T-helper 17 cell (primary cell): ENCODE results near the gene TM2D3. TPM values are rescaled to one million over a fixed set of nuclear protein-coding genes. Genes with fewer than 3 reads are reported as not detected.
A peak's percentile ranks its signal among the peaks of the same experiment; 100 is the strongest.
"Not testable (repeated sequence)": the region's sequence is repeated elsewhere in the genome, so short reads cannot be mapped to it uniquely, and the experiment has no call there.

ENCODE experiments used
- ATAC-seq: fragments of 150-1000 bp; cut with Tn5 transposase; 2 replicates; pipeline ENCODE4 v1.10.0; 2021; ENCODE audit warnings: mild to moderate bottlenecking, moderate library complexity
- DNase-seq, 3 donors: peaks; one replicate each; pipeline versions ENCODE4 v3.0.0 to v3.0.0-alpha.2; 2020 to 2021
- H3K9me3 ChIP-seq: one replicate; pipeline ENCODE4 v1.7.0; 2013; ENCODE audit warnings: low read length, mild to moderate bottlenecking; ENCODE audit not compliant: control insufficient read depth, poor library complexity, severe bottlenecking
- H3K27ac Mint-ChIP-seq: one replicate; pipeline ENCODE4 v1.8.0; 2022; ENCODE audit warnings: mild to moderate bottlenecking, moderate library complexity, mixed read lengths
- H3K27me3 Mint-ChIP-seq: one replicate; pipeline ENCODE4 v1.8.0; 2022; ENCODE audit warnings: mixed read lengths
- H3K36me3 Mint-ChIP-seq: one replicate; pipeline ENCODE4 v1.8.0; 2022; ENCODE audit warnings: low read depth, mixed read lengths
- H3K4me1 Mint-ChIP-seq: one replicate; pipeline ENCODE4 v1.8.0; 2022; ENCODE audit warnings: mild to moderate bottlenecking, mixed read lengths
- H3K4me3 Mint-ChIP-seq: one replicate; pipeline ENCODE4 v1.8.0; 2022; ENCODE audit warnings: mild to moderate bottlenecking, moderate library complexity, mixed read lengths
- total RNA-seq, 4 donors: library from RNA in 2 of 4; stranded (reverse) in 2 of 4; gene quantifications; one replicate each; pipeline ENCODE4 v1.2.3 and lab custom pipeline; 2022 to 2026

TM2D3 gene
- total RNA-seq, 2 donors from 2014 or later, result 66.0 to 91.0 TPM

GRCh38 chr15:101633356-101633755, 18.8 kb downstream of the TM2D3 start:
- DNase-seq (no peak), ATAC-seq (no peak)
- Mint-ChIP-seq H3K4me1 (no peaks in the 10 kb centered on the region), H3K36me3 (no peaks in the 10 kb centered on the region), H3K27ac (no peak overlapping the region), H3K4me3 (no peak overlapping the region), H3K27me3 (no peaks in the 10 kb centered on the region)
- H3K9me3 ChIP-seq, result no peaks in the 10 kb centered on the region

- H3K4me1 Mint-ChIP-seq, result peaks cover 16% of the 10 kb centered on the region
- H3K27ac Mint-ChIP-seq, H3K27me3 Mint-ChIP-seq, H3K4me3 Mint-ChIP-seq, DNase-seq, H3K9me3 ChIP-seq, ATAC-seq: not testable (repeated sequence)
- peaks cover 11% of the 10 kb centered on the region for H3K36me3 Mint-ChIP-seq
Observed at GRCh38 chr15:101626729-101627128, 25.5 kb downstream of the TM2D3 start.

- no peaks in the 10 kb centered on the region for H3K9me3 ChIP-seq
- Mint-ChIP-seq H3K36me3 (peaks cover 11% of the 10 kb centered on the region), H3K4me3 (no peak overlapping the region), H3K4me1 (peaks cover 18% of the 10 kb centered on the region), H3K27ac (no peak overlapping the region), H3K27me3 (no peaks in the 10 kb centered on the region)
- DNase-seq, result no peak
- no peak for ATAC-seq
Observed at GRCh38 chr15:101625980-101626379, 26.2 kb downstream of the TM2D3 start.

GRCh38 chr15:101625184-101625583, 27.0 kb downstream of the TM2D3 start:
- Mint-ChIP-seq H3K4me3 (no peak overlapping the region), H3K27me3 (no peaks in the 10 kb centered on the region), H3K36me3 (peaks cover 11% of the 10 kb centered on the region), H3K27ac (no peak overlapping the region), H3K4me1 (peaks cover 18% of the 10 kb centered on the region)
- no peaks in the 10 kb centered on the region for H3K9me3 ChIP-seq
- DNase-seq (no peak), ATAC-seq (no peak)

GRCh38 chr15:101623367-101624304, 28.5 kb downstream of the TM2D3 start:
- no peak overlapping the region for H3K4me3 Mint-ChIP-seq
- H3K36me3 Mint-ChIP-seq, result peaks cover 11% of the 10 kb centered on the region
- H3K27me3 Mint-ChIP-seq, result no peaks in the 10 kb centered on the region
- ATAC-seq (no peak), DNase-seq (no peak)
- H3K27ac Mint-ChIP-seq, result no peak overlapping the region
- H3K9me3 ChIP-seq, result no peaks in the 10 kb centered on the region
- peaks cover 18% of the 10 kb centered on the region for H3K4me1 Mint-ChIP-seq

DNA sequence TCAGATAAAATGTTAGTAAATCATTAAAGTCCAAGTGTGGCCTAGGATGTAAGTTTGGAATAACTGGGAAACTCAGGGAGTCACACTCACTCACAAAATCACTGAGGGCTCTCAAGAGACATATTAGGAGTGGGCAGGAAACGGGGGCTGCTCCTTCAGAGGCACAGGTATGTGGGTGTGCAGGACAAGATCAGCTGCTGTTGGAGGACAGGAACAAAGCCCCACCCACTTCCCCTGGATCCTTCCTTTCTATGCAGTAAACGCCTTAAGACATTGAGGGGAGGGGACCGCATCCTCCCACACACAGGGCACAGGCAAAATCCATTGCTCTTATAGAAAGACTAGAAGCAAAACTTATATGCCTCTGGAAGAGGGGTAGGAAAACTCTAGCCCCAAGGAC, 30.2 kb downstream of the TM2D3 start:
- H3K36me3 Mint-ChIP-seq, result peaks cover 11% of the 10 kb centered on the region
- no peaks in the 10 kb centered on the region for H3K9me3 ChIP-seq
- DNase-seq (no peak), ATAC-seq (no peak)
- H3K4me3 Mint-ChIP-seq, result no peak overlapping the region
- peaks cover 20% of the 10 kb centered on the region for H3K4me1 Mint-ChIP-seq
- no peak overlapping the region for H3K27ac Mint-ChIP-seq
- H3K27me3 Mint-ChIP-seq, result no peaks in the 10 kb centered on the region

- DNase-seq (no peak), ATAC-seq (no peak)
- peaks cover 28% of the 10 kb centered on the region for H3K4me1 Mint-ChIP-seq
- no peak overlapping the region for H3K27ac Mint-ChIP-seq
- peaks cover 7% of the 10 kb centered on the region for H3K36me3 Mint-ChIP-seq
- H3K27me3 Mint-ChIP-seq, result no peaks in the 10 kb centered on the region
- no peak overlapping the region for H3K4me3 Mint-ChIP-seq
- H3K9me3 ChIP-seq, result no peaks in the 10 kb centered on the region
Observed at GRCh38 chr15:101620671-101621070, 31.5 kb downstream of the TM2D3 start.

DNA sequence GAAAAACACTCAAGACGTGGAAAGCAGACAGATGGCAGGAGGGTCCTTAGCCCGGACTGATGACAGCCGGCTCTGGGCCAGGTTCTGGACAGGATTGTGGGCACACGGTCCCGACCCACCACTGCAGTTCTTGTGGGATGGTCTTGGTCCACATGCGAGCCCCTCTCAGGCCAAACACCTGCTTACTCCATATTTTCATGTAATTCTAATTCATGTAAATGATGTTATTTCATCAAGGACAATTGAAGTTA, 32.6 kb downstream of the TM2D3 start:
- H3K27ac Mint-ChIP-seq, result no peak overlapping the region
- H3K9me3 ChIP-seq, result no peaks in the 10 kb centered on the region
- no peaks in the 10 kb centered on the region for H3K27me3 Mint-ChIP-seq
- H3K4me3 Mint-ChIP-seq, result no peak overlapping the region
- no peak for ATAC-seq
- peaks cover 28% of the 10 kb centered on the region for H3K4me1 Mint-ChIP-seq
- H3K36me3 Mint-ChIP-seq, result peaks cover 7% of the 10 kb centered on the region
- DNase-seq, result no peak

DNA sequence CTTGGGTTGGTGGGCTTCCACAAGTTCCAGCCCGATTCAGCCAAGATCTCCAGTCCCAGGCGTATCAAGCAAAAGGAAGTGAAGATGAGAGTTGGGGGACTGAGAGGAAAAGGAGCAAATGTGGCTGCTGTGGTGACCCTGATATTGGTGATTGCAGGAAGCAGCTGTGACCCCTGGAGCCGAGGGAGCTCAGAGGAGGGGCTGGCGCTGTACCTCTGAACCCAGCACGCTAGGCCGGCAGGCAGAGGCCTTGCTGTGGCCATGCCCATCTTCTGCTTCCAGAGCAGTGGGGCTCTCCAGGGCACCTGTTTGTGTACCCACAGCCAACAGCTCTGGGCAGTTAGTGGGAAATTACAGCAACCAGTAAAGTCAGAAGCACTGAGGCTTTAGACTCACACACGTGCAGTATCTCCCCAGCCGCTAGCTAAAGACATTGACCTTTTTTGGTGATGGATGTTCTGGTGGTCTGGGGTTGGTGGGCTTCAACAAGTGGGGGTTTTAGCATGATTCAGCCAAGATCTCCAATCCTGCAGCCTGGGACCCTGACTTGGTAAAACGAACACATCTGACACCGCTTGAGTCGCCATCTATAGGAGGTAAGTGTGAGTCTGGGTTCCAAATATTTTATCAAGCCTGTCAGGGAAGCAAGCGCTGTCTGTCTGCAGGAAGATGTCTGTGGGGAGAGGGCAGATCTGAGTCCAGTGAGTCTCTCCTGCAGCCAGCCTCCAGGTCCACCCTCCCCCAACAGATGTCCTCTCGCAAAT, 33.1 kb downstream of the TM2D3 start:
- no peak overlapping the region for H3K27ac Mint-ChIP-seq
- H3K4me1 Mint-ChIP-seq, result peaks cover 27% of the 10 kb centered on the region
- H3K36me3 Mint-ChIP-seq, result peaks cover 6% of the 10 kb centered on the region
- H3K4me3 Mint-ChIP-seq, result no peak overlapping the region
- H3K9me3 ChIP-seq, result no peaks in the 10 kb centered on the region
- ATAC-seq (no peak), DNase-seq (no peak)
- no peaks in the 10 kb centered on the region for H3K27me3 Mint-ChIP-seq

DNA sequence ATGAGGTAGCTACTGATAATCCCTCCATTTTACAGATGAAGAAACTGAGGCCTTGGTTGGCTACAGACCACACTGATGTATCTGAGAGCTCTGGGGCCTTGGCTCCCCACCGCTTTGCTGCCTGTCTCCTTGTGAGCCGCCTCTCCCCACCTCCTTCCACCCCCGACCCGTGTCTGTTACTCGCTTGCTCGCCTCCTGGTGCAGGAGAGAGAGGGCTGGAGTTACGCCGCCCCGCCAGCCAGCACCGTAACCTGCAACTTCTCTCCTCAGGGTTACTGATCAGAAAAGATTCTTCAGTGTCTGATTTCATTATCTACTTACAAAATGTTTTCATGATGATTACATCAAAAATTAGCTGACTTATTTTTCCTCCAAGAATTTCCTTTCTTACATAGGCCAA, 34.1 kb downstream of the TM2D3 start:
- H3K4me3 Mint-ChIP-seq, result no peak overlapping the region
- no peaks in the 10 kb centered on the region for H3K27me3 Mint-ChIP-seq
- H3K36me3 Mint-ChIP-seq, result peaks cover under 1% of the 10 kb centered on the region
- ATAC-seq (no peak), DNase-seq (no peak)
- H3K27ac Mint-ChIP-seq, result peak overlapping the region; percentile 60
- H3K4me1 Mint-ChIP-seq, result peaks cover 22% of the 10 kb centered on the region
- no peaks in the 10 kb centered on the region for H3K9me3 ChIP-seq

- Mint-ChIP-seq H3K27me3 (no peaks in the 10 kb centered on the region), H3K27ac (no peak overlapping the region), H3K4me3 (no peak overlapping the region), H3K36me3 (no peaks in the 10 kb centered on the region), H3K4me1 (peaks cover 19% of the 10 kb centered on the region)
- ATAC-seq, result no peak
- no peak for DNase-seq
- no peaks in the 10 kb centered on the region for H3K9me3 ChIP-seq
Observed at GRCh38 chr15:101617390-101617965, 34.7 kb downstream of the TM2D3 start.

- DNase-seq (no peak), ATAC-seq (no peak)
- Mint-ChIP-seq H3K27me3 (no peaks in the 10 kb centered on the region), H3K4me1 (peaks cover 10% of the 10 kb centered on the region), H3K4me3 (no peak overlapping the region), H3K27ac (no peak overlapping the region), H3K36me3 (no peaks in the 10 kb centered on the region)
- no peaks in the 10 kb centered on the region for H3K9me3 ChIP-seq
Observed at GRCh38 chr15:101615986-101616848, 36.0 kb downstream of the TM2D3 start.
